HG02623 (cell line): ENCODE results near the gene EIF1.
"Not testable (repeated sequence)": the region's sequence is repeated elsewhere in the genome, so short reads cannot be mapped to it uniquely, and the experiment has no call there.

Source experiments
- ATAC-seq: cut with Tn5 transposase; IDR thresholded peaks from one replicate; pipeline ENCODE4 v1.9.1; 2021; ENCODE audit warnings: moderate library complexity; ENCODE audit not compliant: unreplicated experiment

Gene EIF1

GRCh38 chr17:41678411-41678906 lies 10.2 kb upstream of the EIF1 start:
- no peak for ATAC-seq

- peak; percentile 69 for ATAC-seq
Measured at GRCh38 chr17:41678907-41679739, 9.6 kb upstream of the EIF1 start.

- no peak for ATAC-seq
Measured at GRCh38 chr17:41679740-41680425, 8.8 kb upstream of the EIF1 start.

- no peak for ATAC-seq
Measured at GRCh38 chr17:41680426-41681040, 8.2 kb upstream of the EIF1 start.

GRCh38 chr17:41681776-41682175 lies 6.9 kb upstream of the EIF1 start:
- no peak for ATAC-seq

- ATAC-seq, result no peak
Measured at GRCh38 chr17:41682631-41683030, 6.1 kb upstream of the EIF1 start.

GRCh38 chr17:41683441-41684007 lies 5.2 kb upstream of the EIF1 start:
- ATAC-seq, result no peak

GRCh38 chr17:41684035-41684434 lies 4.7 kb upstream of the EIF1 start:
- no peak for ATAC-seq

- ATAC-seq, result not testable (repeated sequence)
Measured at GRCh38 chr17:41685753-41686152, 2.9 kb upstream of the EIF1 start.

GRCh38 chr17:41686281-41686680 lies 2.4 kb upstream of the EIF1 start:
- ATAC-seq, result no peak

GRCh38 chr17:41687828-41688640 lies 651 bp upstream of the EIF1 start:
- ATAC-seq, result no peak

GRCh38 chr17:41689497-41690299 lies 1.0 kb downstream of the EIF1 start:
- no peak for ATAC-seq

- ATAC-seq, result no peak
Measured at GRCh38 chr17:41690497-41690896, 1.8 kb downstream of the EIF1 start.

- ATAC-seq, result no peak
Measured at GRCh38 chr17:41691031-41691777, 2.5 kb downstream of the EIF1 start.

- ATAC-seq, result no peak
Measured at GRCh38 chr17:41692722-41693521, 4.2 kb downstream of the EIF1 start.

GRCh38 chr17:41695134-41695661 lies 6.5 kb downstream of the EIF1 start:
- ATAC-seq, result no peak

GRCh38 chr17:41695954-41696757 lies 7.5 kb downstream of the EIF1 start:
- ATAC-seq, result no peak
